ENCODE measurements around the gene CELA3A.

Gene CELA3A

GRCh38 chr1:22052115-22053016 lies 50.9 kb downstream of the CELA3A start, which contains the start of gene CDC42:
Gene CDC42 (plus strand): TSS chr1:22052709. CDS start chr1:22078479, 25,770 bp downstream.
- peak; percentile 95 for DNase-seq

GRCh38 chr1:22053017-22053860 lies 51.8 kb downstream of the CELA3A start:
- DNase-seq: peak; percentile 53

- no peak for DNase-seq
Measured at GRCh38 chr1:22053861-22054770, 52.7 kb downstream of the CELA3A start.

- peak; percentile 17 for DNase-seq
Measured at GRCh38 chr1:22055463-22055862, 54.0 kb downstream of the CELA3A start.

- DNase-seq: no peak
Measured at GRCh38 chr1:22056043-22056442, 54.6 kb downstream of the CELA3A start.

GRCh38 chr1:22056936-22057335 lies 55.5 kb downstream of the CELA3A start:
- DNase-seq: no peak

- no peak for DNase-seq
Measured at GRCh38 chr1:22057861-22058260, 56.4 kb downstream of the CELA3A start.

All from NCI-H2171 treated with DMSO at 0.1 percent for 48 hours (cell line).